SK-N-SH treated with all-trans-retinoic acid at 6 μM for 48 hours (cell line): ENCODE measurements around the gene KAT2B.

Experiments used
- ATAC-seq: fragments of 200-7000 bp; cut with Tn5 transposase; 3 replicates; pipeline ENCODE4 v1.9.1; 2020; ENCODE audit warnings: mild to moderate bottlenecking, moderate library complexity
- ARNTL ChIP-seq: fragments of 450-650 bp; formaldehyde crosslinking; IDR thresholded peaks from 2 replicates; pipeline ENCODE4 v1.5.0; 2020; ENCODE audit warnings: low read depth, mild to moderate bottlenecking, moderate library complexity, borderline replicate concordance
- BACH2 ChIP-seq: fragments of 250-450 bp; sonication (Bioruptor Pico); IDR thresholded peaks from 2 replicates; pipeline ENCODE4 v1.9.0; 2021; ENCODE audit warnings: mild to moderate bottlenecking, borderline replicate concordance
- CSDC2 ChIP-seq: fragments of 250-450 bp; sonication (Bioruptor Pico); IDR thresholded peaks from 2 replicates; pipeline ENCODE4 v1.5.0; 2020; ENCODE audit warnings: mild to moderate bottlenecking, moderate library complexity
- ESRRG ChIP-seq: fragments of 250-450 bp; sonication (Bioruptor Pico); IDR thresholded peaks from 2 replicates; pipeline ENCODE4 v1.6.1; 2021; ENCODE audit warnings: mild to moderate bottlenecking
- GLIS3 ChIP-seq: fragments of 250-450 bp; sonication (Bioruptor Pico); IDR thresholded peaks from 2 replicates; pipeline ENCODE4 v1.5.0; 2020; ENCODE audit warnings: mild to moderate bottlenecking, moderate library complexity
- ISL1 ChIP-seq: fragments of 250-450 bp; sonication (Bioruptor Pico); IDR thresholded peaks from 2 replicates; pipeline ENCODE4 v2.1.2; 2022; ENCODE audit warnings: mild to moderate bottlenecking, moderate library complexity
- OSR1 ChIP-seq: fragments of 250-450 bp; sonication (Bioruptor Pico); IDR thresholded peaks from 2 replicates; pipeline ENCODE4 v1.8.0; 2022; ENCODE audit warnings: moderate library complexity, mild to moderate bottlenecking, inconsistent platforms
- PPARA ChIP-seq: fragments of 250-450 bp; sonication (Bioruptor Pico); IDR thresholded peaks from 2 replicates; pipeline ENCODE4 v1.5.0; 2020; ENCODE audit warnings: mild to moderate bottlenecking, borderline replicate concordance
- RARB ChIP-seq: fragments of 250-450 bp; sonication (Bioruptor Pico); IDR thresholded peaks from 2 replicates; pipeline ENCODE4 v1.8.0; 2021; ENCODE audit warnings: mild to moderate bottlenecking, moderate library complexity
- SNAI2 ChIP-seq: fragments of 250-450 bp; sonication (Bioruptor Pico); IDR thresholded peaks from 2 replicates; pipeline ENCODE4 v1.5.0; 2020; ENCODE audit warnings: mild to moderate bottlenecking, moderate library complexity
- TCF4 ChIP-seq: fragments of 250-450 bp; sonication (Bioruptor Pico); IDR thresholded peaks from 2 replicates; pipeline ENCODE4 v1.8.0; 2021; ENCODE audit warnings: mild to moderate bottlenecking, moderate library complexity, borderline replicate concordance
- TOX ChIP-seq: fragments of 250-450 bp; sonication (Bioruptor Pico); IDR thresholded peaks from 2 replicates; pipeline ENCODE4 v1.8.0; 2021; ENCODE audit warnings: mild to moderate bottlenecking, moderate library complexity, borderline replicate concordance
- TSHZ2 ChIP-seq: fragments of 250-450 bp; sonication (Bioruptor Pico); IDR thresholded peaks from 2 replicates; pipeline ENCODE4 v1.5.0; 2020; ENCODE audit warnings: mild to moderate bottlenecking, moderate library complexity
- ZC3H10 ChIP-seq: fragments of 250-450 bp; sonication (Bioruptor Pico); IDR thresholded peaks from 2 replicates; pipeline ENCODE4 v1.5.1; 2021; ENCODE audit warnings: mild to moderate bottlenecking, moderate library complexity
- ZFP3 ChIP-seq: fragments of 250-450 bp; sonication (Bioruptor Pico); IDR thresholded peaks from 2 replicates; pipeline ENCODE4 v1.5.0; 2020; ENCODE audit warnings: mild to moderate bottlenecking, moderate library complexity
- ZFP30 ChIP-seq: fragments of 450-650 bp; formaldehyde crosslinking; IDR thresholded peaks from 2 replicates; pipeline ENCODE4 v1.5.0; 2022; ENCODE audit warnings: mild to moderate bottlenecking, moderate library complexity
- ZNF565 ChIP-seq: fragments of 450-650 bp; formaldehyde crosslinking; conservative IDR thresholded peaks from 2 replicates; pipeline ENCODE4 v1.5.0; 2020; ENCODE audit warnings: low read depth, mild to moderate bottlenecking, moderate library complexity
- ZNF70 ChIP-seq: fragments of 450-650 bp; formaldehyde crosslinking; IDR thresholded peaks from 2 replicates; pipeline ENCODE4 v1.5.0; 2020; ENCODE audit warnings: mild to moderate bottlenecking, moderate library complexity
- ZNF8 ChIP-seq: fragments of 450-650 bp; formaldehyde crosslinking; IDR thresholded peaks from 2 replicates; pipeline ENCODE4 v1.5.0; 2020; ENCODE audit warnings: mild to moderate bottlenecking, moderate library complexity
- TF ChIP-seq, protein P1 (sequence below): fragments of 250-450 bp; sonication (Bioruptor Pico); IDR thresholded peaks from 2 replicates; pipeline ENCODE4 v1.8.0; 2021; ENCODE audit warnings: low read depth, mild to moderate bottlenecking, moderate library complexity, borderline replicate concordance
- TF ChIP-seq, protein P2 (sequence below): fragments of 250-450 bp; sonication (Bioruptor Pico); IDR thresholded peaks from 2 replicates; pipeline ENCODE4 v1.8.0; 2020; ENCODE audit warnings: mild to moderate bottlenecking, moderate library complexity, borderline replicate concordance
- TF ChIP-seq, protein P3 (sequence below): fragments of 250-450 bp; sonication (Bioruptor Pico); IDR thresholded peaks from 2 replicates; pipeline ENCODE4 v1.5.1; 2021; ENCODE audit warnings: mild to moderate bottlenecking, moderate library complexity

The KAT2B gene

DNA sequence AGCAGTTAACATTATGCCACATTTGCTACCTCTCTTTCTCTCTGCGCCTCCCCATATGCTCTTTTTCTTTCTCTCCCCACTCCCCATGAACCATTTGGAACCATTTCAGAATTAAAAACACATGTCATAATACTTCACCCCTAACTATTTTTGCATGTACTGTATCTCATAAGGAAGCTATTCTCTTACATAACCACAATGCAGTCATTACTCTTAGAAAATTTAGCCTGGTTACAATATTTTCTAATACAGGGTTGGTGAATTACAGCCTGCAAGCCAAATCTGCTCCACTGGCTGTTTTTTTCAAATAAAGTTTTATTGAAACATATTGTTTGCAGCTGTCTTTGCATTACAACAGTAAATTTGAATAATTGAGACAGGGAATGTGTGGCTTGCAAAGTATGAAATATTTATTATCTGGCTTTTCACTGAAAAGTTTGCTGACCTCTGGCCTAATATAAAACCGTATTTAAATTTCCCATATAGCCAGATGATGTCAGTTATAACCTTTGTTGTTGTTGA lies 82.9 kb downstream of the KAT2B start:
- TF ChIP-seq, protein P1, sequence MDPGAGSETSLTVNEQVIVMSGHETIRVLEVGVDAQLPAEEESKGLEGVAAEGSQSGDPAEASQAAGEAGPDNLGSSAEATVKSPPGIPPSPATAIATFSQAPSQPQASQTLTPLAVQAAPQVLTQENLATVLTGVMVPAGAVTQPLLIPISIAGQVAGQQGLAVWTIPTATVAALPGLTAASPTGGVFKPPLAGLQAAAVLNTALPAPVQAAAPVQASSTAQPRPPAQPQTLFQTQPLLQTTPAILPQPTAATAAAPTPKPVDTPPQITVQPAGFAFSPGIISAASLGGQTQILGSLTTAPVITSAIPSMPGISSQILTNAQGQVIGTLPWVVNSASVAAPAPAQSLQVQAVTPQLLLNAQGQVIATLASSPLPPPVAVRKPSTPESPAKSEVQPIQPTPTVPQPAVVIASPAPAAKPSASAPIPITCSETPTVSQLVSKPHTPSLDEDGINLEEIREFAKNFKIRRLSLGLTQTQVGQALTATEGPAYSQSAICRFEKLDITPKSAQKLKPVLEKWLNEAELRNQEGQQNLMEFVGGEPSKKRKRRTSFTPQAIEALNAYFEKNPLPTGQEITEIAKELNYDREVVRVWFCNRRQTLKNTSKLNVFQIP (CRISPR knock-in tag): no peak
- TF ChIP-seq ARNTL (CRISPR knock-in tag) (no peak), ESRRG (CRISPR knock-in tag) (no peak), TCF4 (CRISPR knock-in tag) (no peak), ZNF70 (CRISPR knock-in tag) (no peak), ZNF565 (CRISPR knock-in tag) (no peak), ZFP3 (CRISPR knock-in tag) (no peak), ISL1 (CRISPR knock-in tag) (no peak), ZC3H10 (no peak), CSDC2 (no peak), OSR1 (CRISPR knock-in tag) (no peak), SNAI2 (no peak), GLIS3 (CRISPR knock-in tag) (no peak), TSHZ2 (CRISPR knock-in tag) (no peak), ZNF8 (no peak), ZFP30 (CRISPR knock-in tag) (no peak)
- TF ChIP-seq, protein P2, sequence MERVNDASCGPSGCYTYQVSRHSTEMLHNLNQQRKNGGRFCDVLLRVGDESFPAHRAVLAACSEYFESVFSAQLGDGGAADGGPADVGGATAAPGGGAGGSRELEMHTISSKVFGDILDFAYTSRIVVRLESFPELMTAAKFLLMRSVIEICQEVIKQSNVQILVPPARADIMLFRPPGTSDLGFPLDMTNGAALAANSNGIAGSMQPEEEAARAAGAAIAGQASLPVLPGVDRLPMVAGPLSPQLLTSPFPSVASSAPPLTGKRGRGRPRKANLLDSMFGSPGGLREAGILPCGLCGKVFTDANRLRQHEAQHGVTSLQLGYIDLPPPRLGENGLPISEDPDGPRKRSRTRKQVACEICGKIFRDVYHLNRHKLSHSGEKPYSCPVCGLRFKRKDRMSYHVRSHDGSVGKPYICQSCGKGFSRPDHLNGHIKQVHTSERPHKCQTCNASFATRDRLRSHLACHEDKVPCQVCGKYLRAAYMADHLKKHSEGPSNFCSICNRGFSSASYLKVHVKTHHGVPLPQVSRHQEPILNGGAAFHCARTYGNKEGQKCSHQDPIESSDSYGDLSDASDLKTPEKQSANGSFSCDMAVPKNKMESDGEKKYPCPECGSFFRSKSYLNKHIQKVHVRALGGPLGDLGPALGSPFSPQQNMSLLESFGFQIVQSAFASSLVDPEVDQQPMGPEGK (CRISPR knock-in tag): no peak
- TF ChIP-seq, protein P3, sequence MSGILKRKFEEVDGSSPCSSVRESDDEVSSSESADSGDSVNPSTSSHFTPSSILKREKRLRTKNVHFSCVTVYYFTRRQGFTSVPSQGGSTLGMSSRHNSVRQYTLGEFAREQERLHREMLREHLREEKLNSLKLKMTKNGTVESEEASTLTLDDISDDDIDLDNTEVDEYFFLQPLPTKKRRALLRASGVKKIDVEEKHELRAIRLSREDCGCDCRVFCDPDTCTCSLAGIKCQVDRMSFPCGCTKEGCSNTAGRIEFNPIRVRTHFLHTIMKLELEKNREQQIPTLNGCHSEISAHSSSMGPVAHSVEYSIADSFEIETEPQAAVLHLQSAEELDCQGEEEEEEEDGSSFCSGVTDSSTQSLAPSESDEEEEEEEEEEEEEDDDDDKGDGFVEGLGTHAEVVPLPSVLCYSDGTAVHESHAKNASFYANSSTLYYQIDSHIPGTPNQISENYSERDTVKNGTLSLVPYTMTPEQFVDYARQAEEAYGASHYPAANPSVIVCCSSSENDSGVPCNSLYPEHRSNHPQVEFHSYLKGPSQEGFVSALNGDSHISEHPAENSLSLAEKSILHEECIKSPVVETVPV (CRISPR knock-in tag): no peak
- ATAC-seq: no peak

GRCh38 chr3:20125289-20125688 lies 85.0 kb downstream of the KAT2B start:
- no peak for ATAC-seq
- TF ChIP-seq ZNF565 (CRISPR knock-in tag): no peak
- TF ChIP-seq BACH2: no peak
- TF ChIP-seq PPARA: no peak

- ATAC-seq: no peak
- TF ChIP-seq, protein P3 (CRISPR knock-in tag): no peak
- TF ChIP-seq RARB (no peak), CSDC2 (no peak), TOX (CRISPR knock-in tag) (no peak), SNAI2 (no peak), ESRRG (CRISPR knock-in tag) (no peak), BACH2 (no peak)
- TF ChIP-seq, protein P1 (CRISPR knock-in tag): no peak
- TF ChIP-seq, all 23 proteins: peak for 0
Observed at GRCh38 chr3:20125897-20126296, 85.7 kb downstream of the KAT2B start.
